NT2/D1 (cell line): Measurements from ENCODE around the gene UNC13C.
"Not testable (repeated sequence)": the region's sequence is repeated elsewhere in the genome, so short reads cannot be mapped to it uniquely, and the experiment has no call there.

ENCODE experiments used
- SUZ12 ChIP-seq: IDR thresholded peaks from 2 replicates; pipeline ENCODE4 v1.6.1; 2011; ENCODE audit not compliant: insufficient read length, insufficient read depth; ENCODE audit errors: extremely low read depth
- ZNF274 ChIP-seq: IDR thresholded peaks from 2 replicates; pipeline ENCODE4 v1.6.1; 2011; ENCODE audit warnings: mild to moderate bottlenecking, low read depth, low read length

- not testable (repeated sequence) for TF ChIP-seq ZNF274, SUZ12
These were observed 40.6 kb upstream of the UNC13C start for GRCh38 chr15:53937632-53938031.
